ENCODE data around the gene CCDC179.

The CCDC179 gene

DNA sequence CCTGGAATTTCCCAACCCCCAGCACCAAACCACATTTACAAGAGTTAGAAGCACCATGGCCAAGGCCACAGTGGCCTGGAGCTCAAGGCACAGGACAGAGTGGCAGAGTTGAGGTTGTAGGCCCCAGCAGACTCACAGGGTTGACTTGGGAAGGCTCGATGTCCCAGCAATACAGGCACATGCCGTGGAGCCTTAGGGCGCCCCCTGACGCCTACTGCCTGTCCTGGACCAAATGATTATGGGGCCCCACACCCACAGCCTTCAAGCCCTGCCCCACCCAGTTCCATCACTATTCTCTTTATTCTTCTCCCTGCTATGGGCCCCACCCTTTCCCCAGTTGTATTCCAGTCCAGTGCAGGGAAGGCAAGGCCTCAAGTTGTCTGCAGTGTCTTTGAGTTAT lies at the start of gene CCDC179:
TSS of gene CCDC179 (minus strand) at position 234 of the 400 bp plus-strand sequence. CDS start at position 181, 53 bp downstream.
- in situ Hi-C loops (cut with MboI; ENCODE audit: low sequenced_read_pairs), result no loop called here

DNA sequence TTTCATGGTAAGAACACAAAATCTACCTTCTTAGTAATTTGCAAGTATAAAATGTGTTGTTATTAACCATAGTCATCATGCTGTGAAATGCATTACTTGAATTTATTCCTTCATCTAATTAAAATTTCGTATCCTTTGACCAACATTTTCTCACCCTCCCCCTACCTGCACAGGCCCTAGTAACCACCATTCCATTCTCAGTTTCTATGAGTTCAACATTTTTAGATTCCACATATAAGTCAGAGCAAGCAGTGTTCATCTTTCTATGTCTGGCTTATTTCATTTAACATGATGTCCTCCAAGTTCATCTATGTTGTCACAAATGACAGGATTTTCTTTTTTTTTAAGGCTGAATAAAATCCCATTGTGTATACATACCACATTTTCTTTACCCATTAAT lies 43.5 kb upstream of the CCDC179 start:
- in situ Hi-C loops (cut with MboI; ENCODE audit: low sequenced_read_pairs), result no loop called here

GRCh38 chr11:22901603-22902002 lies 41.3 kb upstream of the CCDC179 start:
- in situ Hi-C loops (cut with MboI; ENCODE audit: low sequenced_read_pairs), result no loop called here

DNA sequence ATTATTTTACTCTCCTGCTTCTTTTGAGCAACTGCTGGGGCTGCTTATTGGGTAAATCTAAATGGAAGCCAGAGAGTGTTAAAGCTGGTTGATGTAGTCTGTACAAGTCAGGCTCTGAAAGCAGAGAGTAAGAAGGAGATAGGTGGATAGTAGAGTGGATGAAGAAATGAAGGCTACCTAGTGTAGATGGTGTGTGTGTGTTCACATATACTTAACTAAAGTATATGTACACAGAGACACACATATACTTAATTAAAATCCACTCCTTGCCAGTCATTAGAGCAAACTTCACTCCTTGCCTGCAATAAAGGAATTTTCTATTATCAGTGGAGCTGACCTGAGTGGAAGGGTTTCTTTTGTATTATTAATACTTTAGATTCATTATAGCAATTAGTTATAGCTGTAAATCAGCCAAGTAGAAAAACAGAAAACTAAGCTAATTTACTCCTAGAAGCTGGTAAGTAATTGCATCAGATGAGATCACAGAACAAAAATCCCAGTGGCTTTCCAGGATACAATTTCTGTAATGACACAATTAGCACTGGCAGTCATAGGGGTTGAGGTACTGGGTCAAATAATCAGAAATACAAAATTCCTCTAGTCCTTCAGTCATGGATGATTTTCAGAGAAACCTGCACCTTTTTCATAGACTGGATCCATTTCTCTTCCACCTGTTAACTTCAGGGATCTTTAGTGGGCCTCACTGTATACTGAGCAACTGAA lies 40.7 kb upstream of the CCDC179 start:
- in situ Hi-C loops (cut with MboI; ENCODE audit: low sequenced_read_pairs), result no loop called here

DNA sequence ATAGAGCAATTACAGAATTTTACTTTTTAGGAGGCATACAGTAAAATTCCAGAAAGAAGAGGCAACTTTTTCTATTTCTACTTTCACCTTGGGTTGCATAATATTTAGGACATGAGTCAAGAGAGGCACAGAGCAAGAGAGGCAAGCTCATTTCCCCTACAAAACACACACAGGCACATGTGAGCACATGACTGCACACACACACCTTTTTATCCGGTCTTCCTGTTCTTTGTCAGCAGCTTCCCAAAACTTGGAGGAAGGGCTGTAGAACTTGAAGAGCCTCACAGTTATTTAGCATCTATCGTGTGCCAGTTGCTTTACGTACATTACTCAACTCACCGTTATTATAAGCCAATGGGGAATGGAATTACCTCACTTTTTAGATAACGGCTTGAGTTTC lies 37.8 kb upstream of the CCDC179 start:
- in situ Hi-C loops (cut with MboI; ENCODE audit: low sequenced_read_pairs), result no loop called here

GRCh38 chr11:22890227-22890626 lies 30.0 kb upstream of the CCDC179 start:
- in situ Hi-C loops (cut with MboI; ENCODE audit: low sequenced_read_pairs), result no loop called here

DNA sequence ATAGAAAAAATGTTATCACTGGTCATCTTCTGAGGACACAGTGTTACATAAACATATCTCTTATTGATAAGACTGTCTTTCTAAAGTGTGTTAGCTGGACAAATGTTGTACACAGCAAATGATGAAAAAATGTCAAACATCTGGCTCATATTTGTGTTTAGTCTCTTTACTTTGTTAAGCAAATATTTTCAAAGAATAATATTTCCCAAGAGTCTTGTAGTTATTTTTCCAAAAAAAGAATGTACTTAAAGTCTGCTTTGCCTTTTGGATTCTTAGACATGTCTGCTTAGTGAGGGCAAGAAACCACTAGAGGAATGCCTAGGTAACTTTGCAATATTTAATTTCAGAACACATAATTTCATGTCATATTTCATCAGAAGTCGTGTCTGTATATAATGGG lies 23.9 kb upstream of the CCDC179 start:
- in situ Hi-C loops (cut with MboI; ENCODE audit: low sequenced_read_pairs), result no loop called here

DNA sequence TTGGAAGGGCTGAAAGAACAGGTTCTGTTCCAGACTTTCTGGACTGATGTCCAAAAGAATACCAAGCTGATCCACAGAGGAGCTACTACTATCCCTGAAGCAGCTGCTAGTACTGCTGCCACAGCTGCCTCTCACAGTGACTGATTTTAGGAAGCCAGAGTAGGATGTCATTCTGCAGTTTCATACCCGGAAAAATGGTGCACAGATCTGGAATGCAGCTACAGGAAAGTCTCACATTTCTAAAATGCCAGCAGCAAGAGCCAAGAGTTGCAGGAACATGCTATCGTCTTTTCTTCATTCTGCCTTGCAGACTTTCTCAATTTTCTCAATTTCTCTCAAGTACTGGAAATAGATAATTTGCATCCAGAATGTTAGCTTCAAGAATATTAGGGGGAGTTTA lies 19.4 kb upstream of the CCDC179 start:
- in situ Hi-C loops (cut with MboI; ENCODE audit: low sequenced_read_pairs), result no loop called here

DNA sequence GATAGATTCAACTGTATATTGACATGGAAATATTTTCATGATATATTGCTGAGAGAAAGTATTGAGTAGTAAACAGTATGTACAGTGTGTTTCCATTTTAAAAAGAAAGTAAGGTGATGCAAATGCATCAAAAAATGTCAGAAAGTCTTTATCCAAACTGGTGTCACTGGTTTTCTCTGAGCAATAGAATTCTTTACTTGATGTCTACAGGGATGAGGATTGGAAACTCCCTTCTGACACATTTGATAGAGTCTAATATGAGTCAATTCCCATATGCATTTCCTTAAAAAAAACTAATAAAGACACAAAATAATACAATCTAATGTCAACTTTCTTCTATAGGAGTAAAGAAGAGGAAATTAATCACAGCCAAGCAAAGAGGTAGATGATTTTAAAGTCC lies 18.3 kb upstream of the CCDC179 start:
- in situ Hi-C loops (cut with MboI; ENCODE audit: low sequenced_read_pairs), result no loop called here

DNA sequence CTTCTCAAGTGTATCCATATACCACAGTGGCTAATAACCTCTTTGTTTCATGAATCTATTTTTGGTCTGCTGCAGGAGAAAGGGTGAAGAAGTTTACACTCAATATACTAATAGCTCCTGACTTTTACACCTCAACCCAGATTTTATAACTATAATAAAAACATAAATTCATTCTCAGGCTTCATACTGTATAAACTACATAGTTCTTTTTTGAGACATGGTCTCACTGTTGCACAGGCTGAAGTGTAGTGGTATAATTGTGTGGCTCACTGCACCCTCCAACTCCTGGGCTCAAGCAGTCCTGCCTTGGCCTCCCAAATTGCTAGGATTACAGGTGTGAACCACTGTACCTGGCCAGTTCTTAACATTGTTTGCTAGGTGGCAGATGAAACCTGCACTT lies 17.8 kb upstream of the CCDC179 start:
- in situ Hi-C loops (cut with MboI; ENCODE audit: low sequenced_read_pairs), result no loop called here

GRCh38 chr11:22875869-22876473 lies 15.7 kb upstream of the CCDC179 start:
- in situ Hi-C loops (cut with MboI; ENCODE audit: low sequenced_read_pairs), result no loop called here

GRCh38 chr11:22869325-22869724 lies 9.1 kb upstream of the CCDC179 start:
- in situ Hi-C loops (cut with MboI; ENCODE audit: low sequenced_read_pairs), result no loop called here

DNA sequence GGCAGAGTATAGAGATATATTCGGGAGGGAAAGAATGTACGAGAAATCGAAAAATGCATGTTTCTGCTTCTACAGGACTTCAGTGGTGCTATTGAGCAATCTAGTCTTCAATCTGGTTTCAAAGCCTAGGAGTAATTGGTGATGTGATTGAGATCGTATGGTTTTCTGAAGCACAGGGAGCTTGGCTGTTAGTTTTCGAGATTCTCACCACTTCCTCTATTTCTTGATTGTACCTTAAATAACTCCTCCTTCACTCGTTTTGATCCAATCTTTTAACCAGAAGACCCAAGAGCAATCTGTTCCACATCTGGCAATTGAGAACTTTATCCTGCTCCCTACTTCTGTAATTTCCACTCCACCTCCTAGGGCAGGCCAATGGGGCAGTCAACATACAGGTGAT lies 518 bp downstream of the CCDC179 start:
- in situ Hi-C loops (cut with MboI; ENCODE audit: low sequenced_read_pairs), result no loop called here

DNA sequence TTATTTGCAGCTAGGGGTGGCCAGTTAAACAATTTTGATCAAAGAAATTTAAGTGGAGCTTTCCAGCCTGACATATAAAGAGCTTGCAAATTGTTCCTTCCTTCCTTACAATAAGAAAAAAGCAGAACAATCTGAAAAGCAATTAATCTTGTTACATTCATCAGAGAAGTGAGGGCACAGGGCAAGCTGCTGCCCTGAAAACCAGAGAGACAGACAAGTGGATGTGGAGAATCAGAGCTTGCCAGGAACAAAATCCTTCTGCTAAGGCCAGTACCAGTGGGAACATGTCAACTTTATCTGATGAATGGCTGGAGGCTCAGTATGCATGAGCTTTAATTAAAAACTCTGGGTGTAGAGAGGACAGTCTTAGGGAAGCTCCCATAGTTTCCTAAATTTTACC lies 8.8 kb downstream of the CCDC179 start:
- in situ Hi-C loops (cut with MboI; ENCODE audit: low sequenced_read_pairs), result no loop called here

DNA sequence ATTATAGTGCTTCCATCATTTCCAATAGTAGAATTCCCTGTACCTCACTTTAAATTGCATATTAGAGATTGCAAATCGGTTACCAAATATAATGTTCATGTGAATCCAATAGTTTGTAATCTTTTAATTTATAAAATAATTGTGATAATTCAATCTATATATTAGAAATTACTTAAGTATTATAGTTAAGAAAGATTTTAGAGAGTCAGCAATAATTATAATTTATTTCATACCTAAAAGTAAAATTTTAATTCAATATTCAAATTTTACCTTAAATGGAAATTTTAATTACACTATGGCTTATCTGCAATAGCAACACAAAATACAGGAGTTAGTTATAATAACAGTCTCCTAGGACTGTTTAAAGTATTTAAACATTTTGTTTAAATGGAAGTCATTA lies 13.5 kb downstream of the CCDC179 start:
- in situ Hi-C loops (cut with MboI; ENCODE audit: low sequenced_read_pairs), result no loop called here

- in situ Hi-C loops (cut with MboI; ENCODE audit: low sequenced_read_pairs), result no loop called here
Measured at GRCh38 chr11:22832315-22833015, 27.8 kb downstream of the CCDC179 start.

DNA sequence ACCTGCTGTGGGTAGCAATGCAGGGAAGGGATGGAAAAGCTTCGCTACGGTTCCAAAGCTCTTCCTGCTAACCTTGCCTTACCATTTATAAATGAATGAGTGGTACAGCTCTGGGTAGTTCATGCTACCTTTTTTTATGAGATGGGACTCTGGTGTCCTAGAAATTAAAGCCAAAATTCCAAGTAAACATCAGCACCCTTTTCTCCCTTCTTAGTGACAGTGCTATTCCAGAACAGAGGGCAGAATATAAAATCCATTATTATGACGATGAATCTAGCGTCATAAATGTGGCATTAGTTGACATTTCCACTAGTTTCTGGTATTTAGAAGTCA lies 30.2 kb downstream of the CCDC179 start:
- in situ Hi-C loops (cut with MboI; ENCODE audit: low sequenced_read_pairs), result no loop called here

GRCh38 chr11:22829231-22830081 lies 30.8 kb downstream of the CCDC179 start, which contains the start of gene SVIP:
TSS of gene SVIP (minus strand) at chr11:22829801. CDS start at chr11:22829748, 53 bp downstream.
- in situ Hi-C loops (cut with MboI; ENCODE audit: low sequenced_read_pairs), result no loop called here

- in situ Hi-C loops (cut with MboI; ENCODE audit: low sequenced_read_pairs), result no loop called here
Measured at GRCh38 chr11:22828373-22828772, 31.9 kb downstream of the CCDC179 start.

- in situ Hi-C loops (cut with MboI; ENCODE audit: low sequenced_read_pairs), result no loop called here
Measured at GRCh38 chr11:22822203-22822602, 38.1 kb downstream of the CCDC179 start.

DNA sequence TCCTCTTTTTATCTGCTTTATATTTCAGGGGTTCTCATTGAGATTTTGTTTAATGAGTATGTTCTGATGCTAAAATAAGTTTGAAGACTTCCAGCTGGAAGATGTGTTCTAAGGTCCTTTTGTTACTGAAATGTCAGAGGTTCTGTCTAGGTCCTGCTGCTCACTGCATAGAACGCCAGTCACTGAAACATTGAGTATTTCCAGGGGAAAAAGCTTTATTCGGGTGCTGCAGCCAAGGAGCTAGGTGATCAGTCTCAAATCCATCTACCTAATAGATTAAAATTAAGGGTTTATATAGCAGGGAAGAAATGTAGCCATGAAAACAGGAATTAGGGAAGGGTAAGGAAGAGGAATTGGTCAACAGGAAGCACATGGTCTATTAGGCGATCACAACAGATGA lies 50.4 kb downstream of the CCDC179 start:
- in situ Hi-C loops (cut with MboI; ENCODE audit: low sequenced_read_pairs), result no loop called here
